Aorta (tissue), 5 donors: ENCODE measurements around the gene ZNF385B. TPM values are rescaled to one million over a fixed set of nuclear protein-coding genes. Genes with fewer than 3 reads are reported as not detected.

ENCODE experiments used
- ATAC-seq: fragments of 200-7000 bp; cut with Tn5 transposase; one replicate; pipeline ENCODE4 v1.9.1; 2022; ENCODE audit warnings: moderate library complexity; ENCODE audit not compliant: low FRiP score
- DNase-seq, 2 donors: peaks; one replicate each; pipeline ENCODE4 v3.0.0-alpha.2; 2020
- H3K27ac ChIP-seq, 2 donors: one replicate each; pipeline ENCODE4 v1.5.1; 2013; ENCODE audit warnings: low read length in 2 of 2, mild to moderate bottlenecking in 2 of 2, moderate library complexity in 2 of 2, control low read depth in 1 of 2, inconsistent platforms in 1 of 2, low read depth in 1 of 2
- H3K27me3 ChIP-seq, 2 donors: one replicate each; pipeline ENCODE4 v1.6.1; 2013; ENCODE audit warnings: control low read depth in 1 of 2, low read length in 1 of 2, mild to moderate bottlenecking in 1 of 2, moderate library complexity in 1 of 2; ENCODE audit not compliant: insufficient read depth in 2 of 2, control insufficient read depth in 1 of 2
- H3K36me3 ChIP-seq, 2 donors: one replicate each; pipeline ENCODE4 v1.6.1; 2013; ENCODE audit warnings: control low read depth in 1 of 2, low read length in 1 of 2, mild to moderate bottlenecking in 1 of 2; ENCODE audit not compliant: insufficient read depth in 2 of 2, control insufficient read depth in 1 of 2
- H3K4me1 ChIP-seq, 2 donors: one replicate each; pipeline ENCODE4 v1.6.1; 2013; ENCODE audit warnings: low read length in 2 of 2, control low read depth in 1 of 2, mild to moderate bottlenecking in 1 of 2, moderate library complexity in 1 of 2; ENCODE audit not compliant: insufficient read depth in 2 of 2, control insufficient read depth in 1 of 2
- H3K4me3 ChIP-seq, 2 donors: one replicate each; pipeline ENCODE4 v1.5.1; 2013; ENCODE audit warnings: low read length in 2 of 2, control low read depth in 1 of 2, mild to moderate bottlenecking in 1 of 2
- H3K9me3 ChIP-seq: one replicate; pipeline ENCODE4 v1.6.1; 2013; ENCODE audit warnings: mild to moderate bottlenecking, low read length; ENCODE audit not compliant: control insufficient read depth
- WGBS, 2 donors: extraction: QIAGEN DNeasy Blood & Tissue Kit; methylation state at CpG; one replicate each; pipeline ENCODE4 v1.1.7; 2013; 5-methylcytosine and 5-hydroxymethylcytosine counted together
- intact Hi-C, 2 donors: fragments of 100-400 bp; cut with DNase I; formaldehyde crosslinking; loops; one replicate each; pipeline versions ENCODE4 v1.14.2 to v1.15.0; 2022
- polyA plus RNA-seq, 2 donors: library from polyadenylated mRNA; stranded (reverse); fragments of 200-250 nt; gene quantifications; one replicate each; pipeline ENCODE4 v1.2.3, GENCODE V29; 2013
- total RNA-seq, 2 donors: library from RNA; stranded (reverse); fragmentation: NEBNext Ultra II Directional; extraction: Animal tissue kit (Norgen Biotek cat#: 25700); gene quantifications; one replicate each; pipeline ENCODE4 v1.2.1, GENCODE V29; 2021
- donor health status: healthy with polysubstance abuse.
- donor health status: Bipolar disorder and iron deficiency.
- donor health status: DM: no; HTN: no; CAD: no.
- donor health status: DM: no; HTN: no; CAD: no.
- donor health status: DM: yes; HTN: yes; CAD: no.

ZNF385B gene
- total and polyA plus RNA-seq, 4 donors, result 3.3 to 4.6 (median 4.0) TPM; not detected in 1

DNA sequence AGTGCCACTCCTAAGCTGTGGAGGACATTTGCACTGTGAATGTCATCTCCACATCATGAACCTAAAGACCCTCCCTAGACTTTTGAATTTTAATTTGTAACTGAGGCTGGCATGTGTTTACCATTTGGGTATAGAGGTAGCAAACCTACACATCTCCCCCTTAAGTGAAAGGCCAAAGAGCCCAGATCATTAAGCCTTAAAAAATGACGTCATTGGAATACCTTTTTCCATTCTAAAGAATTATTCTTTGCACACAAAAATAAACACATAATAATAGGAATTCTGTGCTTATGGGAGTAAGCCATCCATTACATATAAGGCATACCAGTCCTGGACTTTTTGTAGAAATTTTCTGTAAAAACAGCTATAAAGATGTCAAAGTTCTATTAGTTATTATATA, 38.9 kb downstream of the ZNF385B start:
- Histone ChIP-seq H3K27me3 (peaks cover 0 to 4% of the 10 kb centered on the region in 2 donors), H3K36me3 (no peaks in the 10 kb centered on the region), H3K9me3 (no peaks in the 10 kb centered on the region), H3K4me1 (no peaks in the 10 kb centered on the region), H3K4me3 (no peak overlapping the region), H3K27ac (no peak overlapping the region)
- DNase-seq, result no peak
- ATAC-seq, result no peak
- WGBS, 2 donors, result 36 to 55% methylated on average over 1 of the region's 1 CpG
- intact Hi-C loops, result no loop called here

- intact Hi-C loops, result no loop called here
- Histone ChIP-seq H3K27me3 (no peaks in the 10 kb centered on the region), H3K9me3 (no peaks in the 10 kb centered on the region)
Measured at GRCh38 chr2:179818546-179818945, 42.9 kb downstream of the ZNF385B start.

DNA sequence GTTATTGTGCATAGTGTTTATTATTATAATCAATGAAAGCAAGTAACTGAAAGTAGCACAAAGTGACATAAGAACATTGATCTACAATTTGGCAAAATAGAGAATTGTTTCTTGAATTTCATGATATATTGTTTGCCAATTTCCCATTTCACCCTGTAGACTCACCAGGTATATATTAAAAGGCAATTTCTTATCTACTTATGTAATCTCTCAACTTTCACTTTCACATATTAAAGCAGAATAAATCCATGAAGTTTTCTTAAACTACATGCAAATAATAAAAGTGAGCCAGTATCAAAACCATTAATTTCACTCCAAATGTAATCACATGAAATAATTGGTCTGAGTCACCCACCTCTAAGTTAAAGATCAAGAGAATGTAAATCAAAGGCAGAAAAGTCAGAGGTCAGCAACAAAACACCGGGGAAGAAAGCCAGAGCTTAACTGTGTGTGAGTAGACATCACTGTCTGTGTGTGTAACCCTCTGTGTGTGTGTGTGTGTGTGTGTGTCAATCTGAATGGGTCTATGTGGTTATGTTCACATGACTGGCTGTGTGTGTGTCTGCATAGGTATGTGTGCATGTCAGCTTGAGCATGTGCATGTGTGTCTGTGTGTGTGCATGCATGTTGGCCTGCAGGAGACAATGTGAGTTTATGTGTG, 44.1 kb downstream of the ZNF385B start:
- Histone ChIP-seq H3K9me3 (no peaks in the 10 kb centered on the region), H3K4me3 (no peak overlapping the region), H3K36me3 (no peaks in the 10 kb centered on the region), H3K27ac (no peak overlapping the region), H3K27me3 (no peaks in the 10 kb centered on the region), H3K4me1 (no peaks in the 10 kb centered on the region)
- ATAC-seq (no peak), DNase-seq (no peak)
- 41% methylated on average over 1 of the region's 1 CpG for WGBS, 2 donors
- intact Hi-C loops, result no loop called here

More at GRCh38 chr2:179818546-179818945, 42.9 kb downstream of the ZNF385B start:
- H3K27ac ChIP-seq, result no peak overlapping the region
- no peaks in the 10 kb centered on the region for H3K36me3 ChIP-seq
- 76 to 77% methylated on average over 8 of the region's 8 CpGs for WGBS, 2 donors
- H3K4me1 ChIP-seq, result no peaks in the 10 kb centered on the region
- H3K4me3 ChIP-seq, result no peak overlapping the region
- DNase-seq (no peak), ATAC-seq (no peak)

DNA sequence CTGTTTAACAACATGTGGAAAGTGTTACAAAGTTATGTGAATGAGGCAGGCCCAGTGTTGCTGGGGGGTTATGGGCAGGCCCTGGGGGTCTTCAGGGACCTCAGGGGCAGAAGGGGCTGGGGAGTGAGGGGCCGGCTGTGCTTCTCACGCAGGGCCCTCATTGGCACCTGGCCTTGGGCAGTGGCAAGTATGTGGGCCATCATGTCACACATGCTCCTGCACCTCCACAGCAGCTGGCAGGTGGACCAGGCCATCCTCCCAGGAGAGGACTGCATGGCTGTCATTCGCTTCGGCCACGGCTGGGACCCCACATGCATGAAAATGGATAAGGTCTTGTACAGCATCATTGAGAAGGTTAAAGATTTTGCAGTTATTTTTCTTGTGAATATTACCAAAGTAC, 47.4 kb downstream of the ZNF385B start:
- WGBS, 2 donors, result 95 to 96% methylated on average over 5 of the region's 5 CpGs
- Histone ChIP-seq H3K36me3 (no peaks in the 10 kb centered on the region), H3K4me3 (no peak overlapping the region), H3K9me3 (no peaks in the 10 kb centered on the region), H3K27ac (no peak overlapping the region), H3K4me1 (no peaks in the 10 kb centered on the region), H3K27me3 (no peaks in the 10 kb centered on the region)
- DNase-seq, result no peak
- ATAC-seq, result no peak
- intact Hi-C loops, result no loop called here

DNA sequence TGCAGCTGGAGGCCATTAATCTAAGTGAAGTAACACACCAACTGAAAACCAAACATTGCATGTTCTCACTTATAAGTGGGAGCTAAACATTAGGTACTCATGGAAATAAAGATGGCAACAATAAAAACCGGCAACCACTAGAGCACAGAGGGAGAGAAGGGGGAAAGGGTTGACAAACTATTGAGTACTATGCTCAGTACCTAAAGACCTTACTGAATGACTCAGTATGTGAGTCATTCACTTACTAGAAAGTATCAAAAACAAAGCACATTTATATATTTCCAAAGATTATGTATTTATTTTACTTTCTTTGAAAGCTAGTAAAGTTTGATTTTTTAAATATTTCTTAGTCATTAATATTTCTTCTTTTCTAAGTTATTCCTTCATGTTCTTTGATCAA, 48.9 kb downstream of the ZNF385B start:
- 86 to 93% methylated on average over 1 of the region's 1 CpG for WGBS, 2 donors
- intact Hi-C loops, result no loop called here
- ATAC-seq (no peak), DNase-seq (no peak)
- Histone ChIP-seq H3K9me3 (no peaks in the 10 kb centered on the region), H3K36me3 (no peaks in the 10 kb centered on the region), H3K27ac (no peak overlapping the region), H3K27me3 (no peaks in the 10 kb centered on the region), H3K4me3 (no peak overlapping the region), H3K4me1 (no peaks in the 10 kb centered on the region)

- DNase-seq (no peak), ATAC-seq (no peak)
- Histone ChIP-seq H3K27ac (no peak overlapping the region), H3K9me3 (no peaks in the 10 kb centered on the region), H3K27me3 (no peaks in the 10 kb centered on the region), H3K4me3 (no peak overlapping the region), H3K4me1 (no peaks in the 10 kb centered on the region), H3K36me3 (no peaks in the 10 kb centered on the region)
- intact Hi-C loops, result no loop called here
Measured at GRCh38 chr2:179811042-179811441, 50.4 kb downstream of the ZNF385B start.

DNA sequence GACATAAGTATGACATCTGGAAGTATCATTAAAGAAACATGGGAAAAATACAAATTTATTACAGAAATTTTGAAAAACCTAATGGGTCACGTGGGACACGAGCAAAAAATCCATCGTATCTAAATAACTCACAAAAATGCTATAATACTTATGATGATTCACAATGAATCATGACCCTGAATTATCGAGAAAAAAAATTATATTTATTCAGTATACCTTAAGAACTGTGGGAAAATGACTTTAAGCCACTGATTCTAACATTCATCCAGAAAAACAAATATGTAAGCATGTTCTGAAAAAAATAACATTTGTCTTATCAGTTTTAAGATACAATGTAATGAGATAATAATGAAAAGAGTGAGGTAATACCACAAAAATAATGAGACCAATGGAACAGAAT, 51.8 kb downstream of the ZNF385B start:
- Histone ChIP-seq H3K9me3 (no peaks in the 10 kb centered on the region), H3K36me3 (no peaks in the 10 kb centered on the region), H3K27ac (no peak overlapping the region), H3K4me3 (no peak overlapping the region), H3K27me3 (no peaks in the 10 kb centered on the region), H3K4me1 (no peaks in the 10 kb centered on the region)
- no peak for DNase-seq
- intact Hi-C loops, result no loop called here
- 76 to 82% methylated on average over 4 of the region's 4 CpGs for WGBS, 2 donors
- ATAC-seq, result no peak

- Histone ChIP-seq H3K4me3 (no peak overlapping the region), H3K4me1 (no peaks in the 10 kb centered on the region), H3K9me3 (no peaks in the 10 kb centered on the region), H3K36me3 (no peaks in the 10 kb centered on the region), H3K27me3 (no peaks in the 10 kb centered on the region), H3K27ac (no peak overlapping the region)
- DNase-seq (no peak), ATAC-seq (no peak)
- WGBS, 2 donors, result 83 to 91% methylated on average over 3 of the region's 3 CpGs
- intact Hi-C loops, result no loop called here
Measured at GRCh38 chr2:179805001-179805400, 56.4 kb downstream of the ZNF385B start.

GRCh38 chr2:179804206-179804605, 57.2 kb downstream of the ZNF385B start:
- Histone ChIP-seq H3K36me3 (no peaks in the 10 kb centered on the region), H3K4me1 (no peaks in the 10 kb centered on the region), H3K27me3 (no peaks in the 10 kb centered on the region), H3K9me3 (no peaks in the 10 kb centered on the region), H3K4me3 (no peak overlapping the region), H3K27ac (no peak overlapping the region)
- 51 to 66% methylated on average over 2 of the region's 2 CpGs for WGBS, 2 donors
- intact Hi-C loops, result no loop called here
- ATAC-seq (no peak), DNase-seq (no peak)
